K562 (cell line): ENCODE data around the gene DPYSL4. TPM values are rescaled to one million over a fixed set of nuclear protein-coding genes. Genes with fewer than 3 reads are reported as not detected.

Experiments
- CHD7 ChIP-seq: fragments of 200-600 bp; sonication (generic); IDR thresholded peaks from one replicate; pipeline ENCODE4 v1.6.1; 2012; ENCODE audit warnings: mild to moderate bottlenecking, low read depth, low read length, inconsistent platforms
- GATAD2A ChIP-seq: fragments of 450-650 bp; IDR thresholded peaks from 2 replicates; pipeline ENCODE4 v1.6.1; 2017
- HEY1 ChIP-seq: fragments of 250-450 bp; sonication (Bioruptor Pico); IDR thresholded peaks from 2 replicates; pipeline ENCODE4 v1.5.0; 2020; ENCODE audit warnings: mild to moderate bottlenecking, moderate library complexity, borderline replicate concordance
- KAT2B ChIP-seq: IDR thresholded peaks from one replicate; pipeline ENCODE4 v1.6.1; 2012; ENCODE audit warnings: low read depth, mild to moderate bottlenecking, control low read depth, inconsistent platforms, low read length, moderate library complexity
- SMARCE1 ChIP-seq: fragments of 450-650 bp; IDR thresholded peaks from 2 replicates; pipeline ENCODE4 v1.7.1; 2016; ENCODE audit warnings: mild to moderate bottlenecking
- ZNF224 ChIP-seq: sonication (generic); formaldehyde crosslinking; IDR thresholded peaks from 2 replicates; pipeline ENCODE4 v1.8.0; 2022; ENCODE audit warnings: mild to moderate bottlenecking, missing genetic modification reagents
- polyA plus RNA-seq, 8 experiments: library from polyadenylated mRNA; depleted of rRNA in 4 of 8; stranded (reverse) in 5 of 8; unstranded in 3 of 8; fragments of >200 nt; fragmentation: Nextera tagmentation in 2 of 8; fragmentation: Illumina TruSeq in 1 of 8; extraction: Ambion mirVana in 2 of 8; extraction: Trizol in 1 of 8; gene quantifications; 2 replicates each; pipeline versions ENCODE4 v1.2.1 to v1.2.3, GENCODE V29; 2011 to 2014; ENCODE audit warnings: inconsistent platforms in 1 of 8, missing spikeins in 1 of 8
- total RNA-seq, 7 experiments: library from RNA; depleted of rRNA in 6 of 7; stranded (reverse); fragments of >200 nt in 6 of 7; fragmentation: Illumina TruSeq in 2 of 7; extraction: Trizol in 2 of 7; gene quantifications; 2 replicates each; pipeline versions ENCODE4 v1.2.1 to v1.2.3, GENCODE V29; 2011 to 2021; ENCODE audit warnings: low replicate concordance in 1 of 7

DPYSL4 gene
- total and polyA plus RNA-seq, 9 of the 15 experiments (the other 6 are each of a cell fraction or from before 2014, with no cell fraction given) = 0.03 TPM; not detected in 8

DNA sequence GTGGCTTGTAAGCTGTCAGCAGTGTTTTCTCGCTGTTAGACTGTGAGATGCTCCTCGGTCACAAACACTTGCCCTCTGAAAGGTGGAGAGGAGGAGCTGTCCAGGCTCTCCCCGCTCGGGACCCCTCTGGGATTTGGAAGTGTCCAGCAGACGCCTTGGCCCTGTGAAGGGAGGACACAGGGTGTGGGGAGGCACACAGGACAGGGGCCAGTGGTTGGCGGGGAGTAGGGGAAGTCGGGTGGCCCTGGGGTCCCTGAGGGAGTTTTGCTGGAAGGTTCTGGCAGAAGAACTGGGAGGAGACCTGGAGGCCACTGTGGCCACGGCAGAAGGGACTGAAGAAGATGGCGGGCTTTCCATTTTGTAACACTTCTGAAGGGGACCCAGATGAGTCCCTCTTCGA is 47.2 kb upstream of the DPYSL4 start (continued):
- no peak for TF ChIP-seq CHD7
- TF ChIP-seq KAT2B = no peak
- TF ChIP-seq SMARCE1 = no peak
- no peak for TF ChIP-seq ZNF224 (CRISPR knock-in tag)
- no peak for TF ChIP-seq HEY1 (CRISPR knock-in tag)
- no peak for TF ChIP-seq GATAD2A
